Activated T-helper 17 cell treated with anti-CD3 and anti-CD28 coated beads, Interleukin-2, amount 50 U/mL, for 72 hours (primary cell): ENCODE measurements around the gene TSPEAR. TPM values are rescaled to one million over a fixed set of nuclear protein-coding genes. Genes with fewer than 3 reads are reported as not detected.

Experiments
- ATAC-seq: fragments of 150-1000 bp; cut with Tn5 transposase; replicated peaks from 2 replicates; pipeline ENCODE4 v1.10.0; 2021; ENCODE audit warnings: mild to moderate bottlenecking, moderate library complexity
- H3K27ac Mint-ChIP-seq: one replicate; pipeline ENCODE4 v1.8.0; 2022; ENCODE audit warnings: mixed read lengths
- H3K27me3 Mint-ChIP-seq: one replicate; pipeline ENCODE4 v1.8.0; 2022; ENCODE audit warnings: mixed read lengths
- H3K36me3 Mint-ChIP-seq: one replicate; pipeline ENCODE4 v1.8.0; 2022; ENCODE audit warnings: low read depth, mild to moderate bottlenecking, mixed read lengths
- H3K4me1 Mint-ChIP-seq: one replicate; pipeline ENCODE4 v1.8.0; 2022; ENCODE audit warnings: mixed read lengths
- H3K4me3 Mint-ChIP-seq: one replicate; pipeline ENCODE4 v1.8.0; 2022; ENCODE audit warnings: mild to moderate bottlenecking, mixed read lengths
- H3K9me3 Mint-ChIP-seq: one replicate; pipeline ENCODE4 v1.8.0; 2022; ENCODE audit warnings: mixed read lengths
- total RNA-seq, 2 donors: library from RNA; stranded (reverse); gene quantifications; one replicate each; pipeline ENCODE4 v1.2.3, GENCODE V29; 2022

TSPEAR gene
- total RNA-seq, 2 donors from 2014 or later = 0.08 TPM; not detected in 1

- no peak for ATAC-seq
- Mint-ChIP-seq H3K27ac (no peak overlapping the region), H3K27me3 (peaks cover 3% of the 10 kb centered on the region), H3K4me1 (no peaks in the 10 kb centered on the region), H3K9me3 (no peaks in the 10 kb centered on the region), H3K4me3 (no peak overlapping the region), H3K36me3 (no peaks in the 10 kb centered on the region)
These were observed 175.4 kb downstream of the TSPEAR start for GRCh38 chr21:44535963-44536362.

DNA sequence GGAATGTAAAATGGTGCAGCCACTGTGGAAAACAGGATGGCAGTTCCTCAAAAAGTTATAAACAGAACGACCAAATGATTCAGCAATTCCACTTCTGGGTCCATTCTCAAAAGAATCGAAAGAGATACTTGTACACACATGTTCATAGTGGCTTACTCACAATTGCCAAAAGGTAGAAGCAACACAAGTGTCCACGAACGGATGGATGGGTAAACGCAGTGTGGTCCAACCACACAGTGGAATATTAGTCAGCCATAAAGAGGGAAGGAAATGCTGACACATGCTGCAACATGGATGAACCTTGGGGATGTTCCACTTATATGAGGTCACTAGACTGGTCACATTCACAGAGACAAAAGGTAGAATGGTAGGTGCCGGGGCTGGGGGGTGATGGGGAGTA, 176.7 kb downstream of the TSPEAR start:
- H3K4me1 Mint-ChIP-seq = no peaks in the 10 kb centered on the region
- no peaks in the 10 kb centered on the region for H3K36me3 Mint-ChIP-seq
- no peak overlapping the region for H3K4me3 Mint-ChIP-seq
- no peaks in the 10 kb centered on the region for H3K9me3 Mint-ChIP-seq
- no peak overlapping the region for H3K27ac Mint-ChIP-seq
- peak; percentile 95 for ATAC-seq
- peaks cover 8% of the 10 kb centered on the region for H3K27me3 Mint-ChIP-seq

GRCh38 chr21:44533891-44534627, 177.3 kb downstream of the TSPEAR start:
- H3K27me3 Mint-ChIP-seq = peaks cover 8% of the 10 kb centered on the region
- no peaks in the 10 kb centered on the region for H3K36me3 Mint-ChIP-seq
- no peak overlapping the region for H3K27ac Mint-ChIP-seq
- H3K9me3 Mint-ChIP-seq = no peaks in the 10 kb centered on the region
- H3K4me1 Mint-ChIP-seq = no peaks in the 10 kb centered on the region
- ATAC-seq = peak; percentile 25
- H3K4me3 Mint-ChIP-seq = no peak overlapping the region

DNA sequence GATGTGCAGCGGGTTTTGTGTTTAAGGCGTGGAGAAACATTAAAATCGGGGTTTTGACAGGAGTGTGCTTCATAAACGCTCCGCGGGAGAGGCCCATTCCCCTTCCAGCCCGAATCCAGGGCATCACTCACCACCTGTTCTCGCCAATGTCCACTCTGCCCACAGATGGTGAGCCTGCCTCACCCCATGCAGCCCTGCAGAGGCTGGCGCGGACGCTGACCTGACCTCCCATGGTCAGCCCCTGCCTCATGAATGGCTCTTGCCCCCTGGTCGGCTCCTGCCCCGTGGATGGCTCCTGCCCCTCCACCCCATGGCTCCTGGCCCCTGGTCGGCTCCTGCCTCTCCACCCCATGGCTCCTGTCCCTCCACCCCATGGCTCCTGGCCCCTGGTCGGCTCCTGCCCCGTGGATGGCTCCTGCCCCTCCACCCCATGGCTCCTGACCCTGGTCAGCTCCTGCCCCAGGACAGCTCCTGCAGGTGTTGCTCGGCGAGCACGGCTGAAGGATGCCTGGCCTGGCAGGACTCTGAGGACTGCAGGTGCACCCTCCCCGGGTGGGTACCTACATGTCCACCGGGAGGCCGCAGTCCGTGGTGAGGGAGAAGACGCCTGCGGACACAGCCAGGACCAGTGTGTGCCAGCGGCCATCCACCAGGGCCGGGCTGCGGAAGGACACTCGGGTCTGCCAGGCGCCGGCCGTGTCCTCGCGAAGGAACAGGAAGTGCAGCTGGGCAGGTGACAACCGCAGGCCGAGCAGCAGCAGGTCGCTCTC, 178.1 kb downstream of the TSPEAR start:
- no peak for ATAC-seq
- Mint-ChIP-seq H3K4me3 (no peak overlapping the region), H3K4me1 (no peaks in the 10 kb centered on the region)

GRCh38 chr21:44532712-44533111, 178.7 kb downstream of the TSPEAR start:
- peaks cover 8% of the 10 kb centered on the region for H3K27me3 Mint-ChIP-seq
- ATAC-seq = no peak
- no peaks in the 10 kb centered on the region for H3K9me3 Mint-ChIP-seq
- no peaks in the 10 kb centered on the region for H3K4me1 Mint-ChIP-seq
- H3K4me3 Mint-ChIP-seq = no peak overlapping the region
- no peaks in the 10 kb centered on the region for H3K36me3 Mint-ChIP-seq
- H3K27ac Mint-ChIP-seq = no peak overlapping the region

More for the DNA sequence above, 178.1 kb downstream of the TSPEAR start:
- Mint-ChIP-seq H3K27me3 (peaks cover 8% of the 10 kb centered on the region), H3K27ac (no peak overlapping the region), H3K9me3 (no peaks in the 10 kb centered on the region), H3K36me3 (no peaks in the 10 kb centered on the region)

DNA sequence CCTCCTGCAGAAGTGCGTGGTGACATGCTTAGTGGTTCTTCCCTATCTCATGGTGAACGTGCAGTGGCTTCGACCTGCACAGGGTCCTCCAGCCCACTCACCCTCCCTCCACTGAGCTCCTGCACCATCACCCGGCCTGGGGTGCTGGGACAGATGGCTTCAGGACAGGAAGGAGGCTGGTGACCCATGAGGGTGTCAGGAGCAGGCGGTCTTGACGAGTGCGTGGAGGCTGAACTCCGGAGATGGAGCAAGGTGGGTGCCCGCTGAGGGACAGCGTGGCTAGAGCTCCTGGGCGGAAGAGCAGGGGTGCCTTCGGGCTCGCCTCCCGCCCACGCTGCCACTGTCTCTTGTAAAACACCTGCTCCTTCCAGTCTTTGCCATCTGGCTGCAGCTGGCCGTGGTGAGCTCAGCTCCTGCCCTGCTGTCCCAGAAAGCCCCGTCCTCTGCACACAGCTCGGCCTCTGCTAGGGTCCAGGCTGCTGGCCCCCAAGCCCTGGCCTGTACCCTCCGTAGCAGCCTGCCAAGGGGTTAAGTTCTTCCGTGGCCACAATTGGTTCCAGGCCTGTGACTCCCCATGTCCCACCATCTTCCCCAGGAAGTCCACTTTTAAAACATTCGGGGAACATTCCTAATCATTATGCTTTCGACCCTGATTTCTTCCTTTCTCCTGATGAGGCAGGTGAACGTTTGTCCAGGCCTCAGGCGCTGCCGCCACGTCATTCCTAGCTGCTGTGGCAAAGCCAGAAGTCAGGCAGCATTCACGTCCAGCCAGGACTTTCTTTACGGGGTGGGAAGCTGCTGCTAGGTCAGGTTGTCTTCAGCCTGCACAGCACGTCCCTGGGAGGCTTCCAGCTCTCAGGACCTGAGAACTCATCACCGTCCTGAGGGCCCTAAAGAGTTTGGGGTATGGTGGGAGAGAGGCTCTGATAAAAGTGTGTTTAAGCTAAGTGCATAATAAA, 179.5 kb downstream of the TSPEAR start:
- H3K27me3 Mint-ChIP-seq = peaks cover 8% of the 10 kb centered on the region
- no peaks in the 10 kb centered on the region for H3K9me3 Mint-ChIP-seq
- H3K4me1 Mint-ChIP-seq = no peaks in the 10 kb centered on the region
- no peak for ATAC-seq
- no peak overlapping the region for H3K27ac Mint-ChIP-seq
- H3K4me3 Mint-ChIP-seq = no peak overlapping the region
- no peaks in the 10 kb centered on the region for H3K36me3 Mint-ChIP-seq

DNA sequence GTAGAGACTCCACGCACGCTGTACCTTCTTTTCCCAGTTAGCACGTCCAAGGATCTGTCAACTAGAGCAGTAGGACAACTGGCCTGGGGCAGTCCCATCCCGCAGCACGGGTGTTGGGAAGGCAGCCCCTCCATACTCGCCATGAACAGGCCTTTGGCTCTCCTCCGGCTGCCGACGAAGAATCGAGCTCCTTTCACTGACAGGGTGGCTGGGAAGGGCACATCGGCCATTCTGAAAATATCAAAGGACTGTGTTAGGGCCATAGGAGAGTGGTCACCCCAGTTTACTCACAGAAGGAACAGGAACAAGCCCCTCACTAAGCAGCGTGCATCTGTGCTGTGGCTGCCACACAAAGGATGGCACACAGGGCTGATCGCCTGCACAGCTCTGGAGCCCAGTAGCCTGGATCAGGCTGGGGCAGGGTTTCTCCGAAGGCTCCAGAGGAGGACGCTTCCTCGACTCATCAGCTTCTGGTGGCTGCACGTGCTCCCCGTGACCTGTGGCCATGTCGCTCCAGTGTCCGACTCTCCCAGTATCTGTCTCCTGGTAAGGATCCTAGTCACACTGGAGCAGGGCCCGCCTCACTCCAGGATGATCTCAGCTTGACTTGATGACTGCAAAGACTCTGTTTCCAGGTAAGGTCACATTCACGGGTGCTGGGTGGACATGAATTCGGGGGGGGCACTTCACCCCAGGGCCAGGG, 180.3 kb downstream of the TSPEAR start:
- H3K4me1 Mint-ChIP-seq = no peaks in the 10 kb centered on the region
- H3K4me3 Mint-ChIP-seq = no peak overlapping the region
- no peak overlapping the region for H3K27ac Mint-ChIP-seq
- H3K27me3 Mint-ChIP-seq = peaks cover 8% of the 10 kb centered on the region
- H3K36me3 Mint-ChIP-seq = no peaks in the 10 kb centered on the region
- ATAC-seq = no peak
- no peaks in the 10 kb centered on the region for H3K9me3 Mint-ChIP-seq

DNA sequence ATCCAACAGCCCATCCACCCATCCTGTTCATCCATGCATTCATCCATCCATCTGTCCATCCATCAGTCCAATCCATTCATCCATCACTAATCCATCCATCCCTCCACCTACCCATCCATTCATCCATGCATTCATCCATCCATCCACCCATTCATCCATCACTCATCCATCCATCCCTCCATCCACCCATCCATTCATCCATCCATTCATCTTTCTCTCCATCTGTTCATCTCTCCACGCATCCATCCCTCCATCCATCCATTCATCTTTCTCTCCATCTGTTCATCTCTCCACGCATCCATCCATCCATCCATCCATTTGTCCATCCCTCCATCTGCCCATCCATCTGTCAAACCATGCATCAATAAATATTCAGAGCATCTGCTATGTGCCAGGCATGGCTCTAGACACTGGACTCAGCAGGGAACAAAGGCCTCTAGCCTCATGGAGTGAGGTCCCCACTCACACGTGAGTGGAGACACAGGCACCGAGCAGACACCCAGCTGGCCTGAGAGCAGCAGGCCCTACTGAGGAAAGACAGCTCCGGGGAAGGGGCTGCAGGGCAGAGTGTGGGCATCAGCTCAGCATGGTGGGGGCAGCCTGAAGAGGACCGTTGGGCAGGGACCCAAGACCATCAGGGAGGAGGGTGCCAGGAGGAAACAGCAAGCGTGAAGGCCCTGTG, 181.0 kb downstream of the TSPEAR start:
- Mint-ChIP-seq H3K9me3 (no peaks in the 10 kb centered on the region), H3K27me3 (peaks cover 8% of the 10 kb centered on the region), H3K4me1 (no peaks in the 10 kb centered on the region), H3K36me3 (no peaks in the 10 kb centered on the region), H3K27ac (no peak overlapping the region), H3K4me3 (no peak overlapping the region)
- no peak for ATAC-seq

- ATAC-seq = no peak
- Mint-ChIP-seq H3K4me3 (no peak overlapping the region), H3K27ac (no peak overlapping the region), H3K36me3 (no peaks in the 10 kb centered on the region), H3K4me1 (no peaks in the 10 kb centered on the region), H3K9me3 (no peaks in the 10 kb centered on the region), H3K27me3 (peaks cover 8% of the 10 kb centered on the region)
These were observed 181.8 kb downstream of the TSPEAR start for GRCh38 chr21:44529503-44530125.

- Mint-ChIP-seq H3K9me3 (no peaks in the 10 kb centered on the region), H3K4me3 (no peak overlapping the region), H3K36me3 (no peaks in the 10 kb centered on the region), H3K27me3 (peaks cover 8% of the 10 kb centered on the region), H3K27ac (no peak overlapping the region), H3K4me1 (no peaks in the 10 kb centered on the region)
- no peak for ATAC-seq
These were observed 182.4 kb downstream of the TSPEAR start for GRCh38 chr21:44529011-44529421.

GRCh38 chr21:44528634-44528995, 182.8 kb downstream of the TSPEAR start:
- H3K4me3 Mint-ChIP-seq = no peak overlapping the region
- H3K27ac Mint-ChIP-seq = no peak overlapping the region
- no peaks in the 10 kb centered on the region for H3K4me1 Mint-ChIP-seq
- no peak for ATAC-seq
- H3K36me3 Mint-ChIP-seq = no peaks in the 10 kb centered on the region
- H3K27me3 Mint-ChIP-seq = peaks cover 8% of the 10 kb centered on the region
- no peaks in the 10 kb centered on the region for H3K9me3 Mint-ChIP-seq

- Mint-ChIP-seq H3K4me1 (no peaks in the 10 kb centered on the region), H3K4me3 (no peak overlapping the region), H3K36me3 (no peaks in the 10 kb centered on the region), H3K27ac (no peak overlapping the region), H3K27me3 (peaks cover 8% of the 10 kb centered on the region), H3K9me3 (no peaks in the 10 kb centered on the region)
- no peak for ATAC-seq
These were observed 183.3 kb downstream of the TSPEAR start for GRCh38 chr21:44527983-44528633.
